HEK293 (cell line): Measurements from ENCODE around the gene FRMD3.

ENCODE experiments used
- CTCF ChIA-PET: fragments of 350-600 bp; formaldehyde crosslinking; extraction: SDS; loops from one replicate; lab custom pipeline; 2021; ENCODE audit warnings: antibody characterized with exemption; lab: Yijun Ruan, JAX
- POLR2A ChIA-PET: fragments of 300-600 bp; formaldehyde crosslinking; extraction: SDS; loops from one replicate; lab custom pipeline; 2020; ENCODE audit warnings: antibody characterized with exemption, inconsistent platforms; lab: Yijun Ruan, JAX
- H3K27ac ChIP-seq: fragments of 200-500 bp; sonication (Bioruptor generic); 2 replicates; pipeline ENCODE4 v1.5.1; 2014; ENCODE audit warnings: low read depth, low read length, control low read depth, inconsistent platforms; ENCODE audit errors: extremely low read depth
- H3K36me3 ChIP-seq, 2 experiments: fragments of 200-500 bp in 1 of 2; sonication (Bioruptor generic) in 1 of 2; 1 replicate in 1 of 2; 2 replicates in 1 of 2; pipeline ENCODE4 v1.5.1; 2014 to 2017; ENCODE audit warnings: inconsistent platforms in 2 of 2, low read length in 2 of 2; ENCODE audit not compliant: control insufficient read depth in 2 of 2, insufficient read depth in 1 of 2
- H3K4me1 ChIP-seq: fragments of 200-500 bp; sonication (Bioruptor generic); 2 replicates; pipeline ENCODE4 v1.5.1; 2014; ENCODE audit warnings: mild to moderate bottlenecking, low read length, inconsistent platforms; ENCODE audit not compliant: control insufficient read depth, insufficient read depth
- H3K4me3 ChIP-seq: 2 replicates; pipeline ENCODE4 v1.5.1; 2011; ENCODE audit warnings: low read depth, mild to moderate bottlenecking, control low read depth, low read length, moderate library complexity
- H3K9me3 ChIP-seq: fragments of 200-500 bp; sonication (Bioruptor generic); 2 replicates; pipeline ENCODE4 v1.5.1; 2014; ENCODE audit warnings: low read depth, low read length, inconsistent platforms; ENCODE audit not compliant: control insufficient read depth, insufficient read depth
- ELK4 ChIP-seq: IDR thresholded peaks from 2 replicates; pipeline ENCODE4 v1.6.1; 2011; ENCODE audit warnings: mild to moderate bottlenecking, low read depth, low read length, borderline replicate concordance
- GLI4 ChIP-seq: fragments of 450-650 bp; formaldehyde crosslinking; IDR thresholded peaks from 2 replicates; pipeline ENCODE4 v1.5.1; 2016; ENCODE audit warnings: missing biosample characterization, missing genetic modification characterization
- KLF1 ChIP-seq: fragments of 450-650 bp; formaldehyde crosslinking; IDR thresholded peaks from 2 replicates; pipeline ENCODE4 v1.5.1; 2016; ENCODE audit warnings: missing biosample characterization, missing genetic modification characterization
- MYNN ChIP-seq: fragments of 450-650 bp; formaldehyde crosslinking; IDR thresholded peaks from 2 replicates; pipeline ENCODE4 v1.5.1; 2016; ENCODE audit warnings: missing biosample characterization, missing genetic modification characterization, borderline replicate concordance
- SETDB1 ChIP-seq: IDR thresholded peaks from one replicate; pipeline ENCODE4 v1.6.1; 2017; ENCODE audit warnings: mild to moderate bottlenecking, low read length, moderate library complexity, mixed read lengths; ENCODE audit not compliant: insufficient read length
- SP2 ChIP-seq: fragments of 450-650 bp; formaldehyde crosslinking; IDR thresholded peaks from 2 replicates; pipeline ENCODE4 v1.5.1; 2016; ENCODE audit warnings: missing biosample characterization, missing genetic modification characterization
- YY1 ChIP-seq: fragments of 450-650 bp; formaldehyde crosslinking; IDR thresholded peaks from 2 replicates; pipeline ENCODE4 v1.5.1; 2018; ENCODE audit warnings: missing biosample characterization, missing genetic modification characterization
- YY2 ChIP-seq: fragments of 450-650 bp; formaldehyde crosslinking; IDR thresholded peaks from 2 replicates; pipeline ENCODE4 v1.5.1; 2016; ENCODE audit warnings: missing biosample characterization, missing genetic modification characterization
- ZBTB26 ChIP-seq: fragments of 450-650 bp; formaldehyde crosslinking; optimal IDR thresholded peaks from 2 replicates; pipeline ENCODE3; 2016; ENCODE audit warnings: missing biosample characterization, mild to moderate bottlenecking, missing genetic modification characterization
- ZBTB7A ChIP-seq: fragments of 450-650 bp; formaldehyde crosslinking; IDR thresholded peaks from 2 replicates; pipeline ENCODE4 v1.5.1; 2016; ENCODE audit warnings: low read depth, missing biosample characterization, missing genetic modification characterization
- ZNF16 ChIP-seq: fragments of 450-650 bp; formaldehyde crosslinking; IDR thresholded peaks from 2 replicates; pipeline ENCODE4 v1.5.1; 2016; ENCODE audit warnings: low read depth, missing biosample characterization, missing genetic modification characterization
- ZNF394 ChIP-seq: fragments of 450-650 bp; formaldehyde crosslinking; IDR thresholded peaks from 2 replicates; pipeline ENCODE4 v1.5.1; 2016; ENCODE audit warnings: missing biosample characterization, missing genetic modification characterization, mild to moderate bottlenecking, moderate library complexity, borderline replicate concordance
- ZNF433 ChIP-seq: fragments of 450-650 bp; formaldehyde crosslinking; IDR thresholded peaks from 2 replicates; pipeline ENCODE4 v1.5.1; 2016; ENCODE audit warnings: missing biosample characterization, missing genetic modification characterization, low read depth
- ZNF692 ChIP-seq: fragments of 450-650 bp; formaldehyde crosslinking; IDR thresholded peaks from 2 replicates; pipeline ENCODE4 v1.5.1; 2016; ENCODE audit warnings: missing biosample characterization, missing genetic modification characterization
- ZNF792 ChIP-seq: fragments of 450-650 bp; formaldehyde crosslinking; IDR thresholded peaks from 2 replicates; pipeline ENCODE4 v1.5.1; 2016; ENCODE audit warnings: missing biosample characterization, missing genetic modification characterization
- ZNF843 ChIP-seq: fragments of 450-650 bp; formaldehyde crosslinking; IDR thresholded peaks from 2 replicates; pipeline ENCODE4 v1.5.1; 2016; ENCODE audit warnings: missing biosample characterization, missing genetic modification characterization
- TF ChIP-seq, protein P1 (sequence below): fragments of 450-650 bp; formaldehyde crosslinking; IDR thresholded peaks from 2 replicates; pipeline ENCODE4 v1.5.1; 2016; ENCODE audit warnings: missing biosample characterization, missing genetic modification characterization
- TF ChIP-seq, protein P2 (sequence below): fragments of 450-650 bp; formaldehyde crosslinking; IDR thresholded peaks from 2 replicates; pipeline ENCODE4 v1.5.1; 2016; ENCODE audit warnings: missing biosample characterization, missing genetic modification characterization, low read depth
- TF ChIP-seq, protein P3 (sequence below): fragments of 450-650 bp; formaldehyde crosslinking; IDR thresholded peaks from 2 replicates; pipeline ENCODE4 v1.5.1; 2017; ENCODE audit warnings: missing biosample characterization, missing genetic modification characterization
- TF ChIP-seq, protein P4 (sequence below): fragments of 450-650 bp; formaldehyde crosslinking; IDR thresholded peaks from 2 replicates; pipeline ENCODE4 v1.5.1; 2016; ENCODE audit warnings: missing biosample characterization, missing genetic modification characterization, borderline replicate concordance

FRMD3 gene

GRCh38 chr9:83312537-83312936 is 225.7 kb downstream of the FRMD3 start:
- Histone ChIP-seq H3K4me1 (no peaks in the 10 kb centered on the region), H3K36me3 (no peaks in the 10 kb centered on the region), H3K4me3 (no peak overlapping the region), H3K27ac (no peak overlapping the region), H3K9me3 (no peaks in the 10 kb centered on the region)
- ChIA-PET CTCF (interaction anchor here (3.2 kb wide), 1 partner anchor 22 kb away, joined by 13 read pairs; no protein-coding TSS in a partner anchor), POLR2A (interaction anchor here (0.7 kb wide), 1 partner anchor 291 kb away, joined by 3 read pairs; no protein-coding TSS in a partner anchor)
- TF ChIP-seq GLI4 (tag by site-specific recombination), result no peak
- TF ChIP-seq YY1, result no peak
- no peak for TF ChIP-seq ZBTB7A (tag by site-specific recombination)
- TF ChIP-seq MYNN, result no peak
- TF ChIP-seq KLF1 (tag by site-specific recombination), result no peak
- TF ChIP-seq ZBTB26 (tag by site-specific recombination), result no peak
- TF ChIP-seq, protein P1, sequence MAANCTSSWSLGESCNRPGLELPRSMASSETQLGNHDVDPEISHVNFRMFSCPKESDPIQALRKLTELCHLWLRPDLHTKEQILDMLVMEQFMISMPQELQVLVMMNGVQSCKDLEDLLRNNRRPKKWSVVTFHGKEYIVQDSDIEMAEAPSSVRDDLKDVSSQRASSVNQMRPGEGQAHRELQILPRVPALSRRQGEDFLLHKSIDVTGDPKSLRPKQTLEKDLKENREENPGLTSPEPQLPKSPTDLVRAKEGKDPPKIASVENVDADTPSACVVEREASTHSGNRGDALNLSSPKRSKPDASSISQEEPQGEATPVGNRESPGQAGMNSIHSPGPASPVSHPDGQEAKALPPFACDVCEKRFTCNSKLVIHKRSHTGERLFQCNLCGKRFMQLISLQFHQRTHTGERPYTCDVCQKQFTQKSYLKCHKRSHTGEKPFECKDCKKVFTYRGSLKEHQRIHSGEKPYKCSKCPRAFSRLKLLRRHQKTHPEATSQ (tag by site-specific recombination), result no peak
- no peak for TF ChIP-seq ELK4
- TF ChIP-seq, protein P2, sequence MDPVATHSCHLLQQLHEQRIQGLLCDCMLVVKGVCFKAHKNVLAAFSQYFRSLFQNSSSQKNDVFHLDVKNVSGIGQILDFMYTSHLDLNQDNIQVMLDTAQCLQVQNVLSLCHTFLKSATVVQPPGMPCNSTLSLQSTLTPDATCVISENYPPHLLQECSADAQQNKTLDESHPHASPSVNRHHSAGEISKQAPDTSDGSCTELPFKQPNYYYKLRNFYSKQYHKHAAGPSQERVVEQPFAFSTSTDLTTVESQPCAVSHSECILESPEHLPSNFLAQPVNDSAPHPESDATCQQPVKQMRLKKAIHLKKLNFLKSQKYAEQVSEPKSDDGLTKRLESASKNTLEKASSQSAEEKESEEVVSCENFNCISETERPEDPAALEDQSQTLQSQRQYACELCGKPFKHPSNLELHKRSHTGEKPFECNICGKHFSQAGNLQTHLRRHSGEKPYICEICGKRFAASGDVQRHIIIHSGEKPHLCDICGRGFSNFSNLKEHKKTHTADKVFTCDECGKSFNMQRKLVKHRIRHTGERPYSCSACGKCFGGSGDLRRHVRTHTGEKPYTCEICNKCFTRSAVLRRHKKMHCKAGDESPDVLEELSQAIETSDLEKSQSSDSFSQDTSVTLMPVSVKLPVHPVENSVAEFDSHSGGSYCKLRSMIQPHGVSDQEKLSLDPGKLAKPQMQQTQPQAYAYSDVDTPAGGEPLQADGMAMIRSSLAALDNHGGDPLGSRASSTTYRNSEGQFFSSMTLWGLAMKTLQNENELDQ, result no peak
- no peak for TF ChIP-seq ZNF692 (tag by site-specific recombination)
- TF ChIP-seq YY2 (tag by site-specific recombination), result no peak
- no peak for TF ChIP-seq ZNF433 (tag by site-specific recombination)
- no peak for TF ChIP-seq ZNF792 (tag by site-specific recombination)
- TF ChIP-seq ZNF16 (tag by site-specific recombination), result no peak
- no peak for TF ChIP-seq ZNF843 (tag by site-specific recombination)
- TF ChIP-seq, protein P3, sequence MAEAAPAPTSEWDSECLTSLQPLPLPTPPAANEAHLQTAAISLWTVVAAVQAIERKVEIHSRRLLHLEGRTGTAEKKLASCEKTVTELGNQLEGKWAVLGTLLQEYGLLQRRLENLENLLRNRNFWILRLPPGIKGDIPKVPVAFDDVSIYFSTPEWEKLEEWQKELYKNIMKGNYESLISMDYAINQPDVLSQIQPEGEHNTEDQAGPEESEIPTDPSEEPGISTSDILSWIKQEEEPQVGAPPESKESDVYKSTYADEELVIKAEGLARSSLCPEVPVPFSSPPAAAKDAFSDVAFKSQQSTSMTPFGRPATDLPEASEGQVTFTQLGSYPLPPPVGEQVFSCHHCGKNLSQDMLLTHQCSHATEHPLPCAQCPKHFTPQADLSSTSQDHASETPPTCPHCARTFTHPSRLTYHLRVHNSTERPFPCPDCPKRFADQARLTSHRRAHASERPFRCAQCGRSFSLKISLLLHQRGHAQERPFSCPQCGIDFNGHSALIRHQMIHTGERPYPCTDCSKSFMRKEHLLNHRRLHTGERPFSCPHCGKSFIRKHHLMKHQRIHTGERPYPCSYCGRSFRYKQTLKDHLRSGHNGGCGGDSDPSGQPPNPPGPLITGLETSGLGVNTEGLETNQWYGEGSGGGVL (tag by site-specific recombination), result no peak
- TF ChIP-seq SP2 (tag by site-specific recombination), result no peak
- TF ChIP-seq, protein P4, sequence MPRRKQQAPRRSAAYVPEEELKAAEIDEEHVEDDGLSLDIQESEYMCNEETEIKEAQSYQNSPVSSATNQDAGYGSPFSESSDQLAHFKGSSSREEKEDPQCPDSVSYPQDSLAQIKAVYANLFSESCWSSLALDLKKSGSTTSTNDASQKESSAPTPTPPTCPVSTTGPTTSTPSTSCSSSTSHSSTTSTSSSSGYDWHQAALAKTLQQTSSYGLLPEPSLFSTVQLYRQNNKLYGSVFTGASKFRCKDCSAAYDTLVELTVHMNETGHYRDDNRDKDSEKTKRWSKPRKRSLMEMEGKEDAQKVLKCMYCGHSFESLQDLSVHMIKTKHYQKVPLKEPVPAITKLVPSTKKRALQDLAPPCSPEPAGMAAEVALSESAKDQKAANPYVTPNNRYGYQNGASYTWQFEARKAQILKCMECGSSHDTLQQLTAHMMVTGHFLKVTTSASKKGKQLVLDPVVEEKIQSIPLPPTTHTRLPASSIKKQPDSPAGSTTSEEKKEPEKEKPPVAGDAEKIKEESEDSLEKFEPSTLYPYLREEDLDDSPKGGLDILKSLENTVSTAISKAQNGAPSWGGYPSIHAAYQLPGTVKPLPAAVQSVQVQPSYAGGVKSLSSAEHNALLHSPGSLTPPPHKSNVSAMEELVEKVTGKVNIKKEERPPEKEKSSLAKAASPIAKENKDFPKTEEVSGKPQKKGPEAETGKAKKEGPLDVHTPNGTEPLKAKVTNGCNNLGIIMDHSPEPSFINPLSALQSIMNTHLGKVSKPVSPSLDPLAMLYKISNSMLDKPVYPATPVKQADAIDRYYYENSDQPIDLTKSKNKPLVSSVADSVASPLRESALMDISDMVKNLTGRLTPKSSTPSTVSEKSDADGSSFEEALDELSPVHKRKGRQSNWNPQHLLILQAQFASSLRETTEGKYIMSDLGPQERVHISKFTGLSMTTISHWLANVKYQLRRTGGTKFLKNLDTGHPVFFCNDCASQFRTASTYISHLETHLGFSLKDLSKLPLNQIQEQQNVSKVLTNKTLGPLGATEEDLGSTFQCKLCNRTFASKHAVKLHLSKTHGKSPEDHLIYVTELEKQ (tag by site-specific recombination), result no peak
- TF ChIP-seq SETDB1, result no peak
- TF ChIP-seq ZNF394 (tag by site-specific recombination), result no peak
